Body of pancreas (tissue), 4 donors: ENCODE measurements around the gene DOK6. TPM values are rescaled to one million over a fixed set of nuclear protein-coding genes. Genes with fewer than 3 reads are reported as not detected.
"Not testable (repeated sequence)": the region's sequence is repeated elsewhere in the genome, so short reads cannot be mapped to it uniquely, and the experiment has no call there.

Experiments
- ATAC-seq: fragments of 150-250 bp; one replicate; pipeline ENCODE4 v1.9.1; 2016
- DNase-seq, 4 donors: peaks; one replicate each; pipeline ENCODE4 v3.0.0-alpha.2; 2019
- H3K27ac ChIP-seq, 4 donors: fragments of 200-600 bp; sonication (generic); 1 replicate in 3 of 4; 2 replicates in 1 of 4; pipeline versions ENCODE4 v1.5.1 to v1.6.1; 2016 to 2019; ENCODE audit warnings: mild to moderate bottlenecking in 1 of 4, mixed read lengths in 1 of 4, moderate library complexity in 1 of 4
- H3K27me3 ChIP-seq, 2 donors: fragments of 200-600 bp; sonication (generic); one replicate each; pipeline ENCODE4 v1.6.0; 2016; ENCODE audit warnings: mild to moderate bottlenecking in 1 of 2
- H3K36me3 ChIP-seq, 2 donors: fragments of 200-600 bp; sonication (generic); replicated peaks in 1 of 2; 2 replicates each; pipeline ENCODE4 v1.5.1; 2016; ENCODE audit warnings: low read depth in 2 of 2; ENCODE audit not compliant: insufficient read depth in 1 of 2
- H3K4me1 ChIP-seq: fragments of 200-600 bp; sonication (generic); one replicate; pipeline ENCODE4 v1.6.0; 2016
- H3K4me3 ChIP-seq, 2 donors: fragments of 200-600 bp; sonication (generic); 1 replicate in 1 of 2; 2 replicates in 1 of 2; pipeline ENCODE4 v1.5.1; 2016 to 2019
- H3K9me3 ChIP-seq, 3 donors: fragments of 200-600 bp; sonication (generic); 1 replicate in 2 of 3; 2 replicates in 1 of 3; pipeline ENCODE4 v1.5.1; 2016
- POLR2A ChIP-seq, 3 donors: fragments of 450-650 bp; IDR thresholded peaks; one replicate each; pipeline ENCODE4 v1.6.1; 2016; ENCODE audit warnings: antibody characterized with exemption in 3 of 3, mild to moderate bottlenecking in 2 of 3
- WGBS, 2 donors: methylation state at CpG; one replicate each; pipeline ENCODE4 v1.1.5; 2017; 5-methylcytosine and 5-hydroxymethylcytosine counted together
- intact Hi-C: fragments of 100-400 bp; cut with DNase I; formaldehyde crosslinking; loops from one replicate; pipeline ENCODE4 v1.15.1; 2023
- total RNA-seq, 2 donors: library from RNA; depleted of rRNA; stranded (reverse); fragments of >200 nt; gene quantifications; one replicate each; pipeline ENCODE4 v1.1.0, GENCODE V29; 2016
- TF ChIP-seq, protein P1 (sequence below), 7 experiments: fragments of 450-650 bp in 4 of 7; fragments of 200-600 bp in 3 of 7; sonication (generic) in 3 of 7; IDR thresholded peaks; one replicate each; pipeline ENCODE4 v1.5.1; 2016 to 2019; ENCODE audit warnings: antibody characterized with exemption in 7 of 7

Gene DOK6
- total RNA-seq, 2 donors from 2014 or later = under 0.01 to 0.66 TPM

DNA sequence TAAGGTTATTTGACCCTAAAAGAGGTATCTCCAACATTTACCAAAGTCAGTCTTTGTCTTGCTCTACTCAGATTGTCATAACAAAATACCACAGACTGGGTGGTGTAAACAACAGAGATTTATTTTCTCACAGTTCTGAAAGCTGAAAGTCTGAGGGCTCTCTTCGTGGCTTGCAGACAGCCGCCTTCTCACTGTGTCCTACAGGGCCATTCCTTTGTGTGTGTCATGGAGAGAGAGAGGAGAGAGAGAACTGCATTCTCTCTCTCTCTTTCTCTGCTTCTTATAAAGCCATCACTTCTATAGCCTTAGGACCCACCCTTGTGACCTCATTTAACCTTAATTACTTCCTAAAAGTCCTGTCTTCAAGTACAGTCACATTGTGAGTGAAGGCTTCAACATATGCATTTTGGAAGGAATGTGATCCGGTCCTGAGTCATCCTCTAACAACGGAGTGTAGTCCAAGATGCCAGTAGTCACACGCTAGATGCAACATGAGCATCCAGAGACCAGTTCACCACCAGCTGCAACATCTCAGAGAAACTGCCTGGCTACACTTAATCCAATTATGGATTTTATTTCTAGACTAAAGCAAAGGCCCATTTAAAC, 416.8 kb downstream of the DOK6 start:
- WGBS, 2 donors = 78 to 82% methylated on average over 5 of the region's 5 CpGs
- Histone ChIP-seq H3K27ac (no peak overlapping the region), H3K9me3 (no peaks in the 10 kb centered on the region), H3K36me3 (no peaks in the 10 kb centered on the region), H3K27me3 (no peaks in the 10 kb centered on the region), H3K4me1 (no peaks in the 10 kb centered on the region), H3K4me3 (no peak overlapping the region)
- TF ChIP-seq, protein P1, sequence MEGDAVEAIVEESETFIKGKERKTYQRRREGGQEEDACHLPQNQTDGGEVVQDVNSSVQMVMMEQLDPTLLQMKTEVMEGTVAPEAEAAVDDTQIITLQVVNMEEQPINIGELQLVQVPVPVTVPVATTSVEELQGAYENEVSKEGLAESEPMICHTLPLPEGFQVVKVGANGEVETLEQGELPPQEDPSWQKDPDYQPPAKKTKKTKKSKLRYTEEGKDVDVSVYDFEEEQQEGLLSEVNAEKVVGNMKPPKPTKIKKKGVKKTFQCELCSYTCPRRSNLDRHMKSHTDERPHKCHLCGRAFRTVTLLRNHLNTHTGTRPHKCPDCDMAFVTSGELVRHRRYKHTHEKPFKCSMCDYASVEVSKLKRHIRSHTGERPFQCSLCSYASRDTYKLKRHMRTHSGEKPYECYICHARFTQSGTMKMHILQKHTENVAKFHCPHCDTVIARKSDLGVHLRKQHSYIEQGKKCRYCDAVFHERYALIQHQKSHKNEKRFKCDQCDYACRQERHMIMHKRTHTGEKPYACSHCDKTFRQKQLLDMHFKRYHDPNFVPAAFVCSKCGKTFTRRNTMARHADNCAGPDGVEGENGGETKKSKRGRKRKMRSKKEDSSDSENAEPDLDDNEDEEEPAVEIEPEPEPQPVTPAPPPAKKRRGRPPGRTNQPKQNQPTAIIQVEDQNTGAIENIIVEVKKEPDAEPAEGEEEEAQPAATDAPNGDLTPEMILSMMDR (IDR thresholded peaks at IDR 0.05) = no peak
- TF ChIP-seq POLR2A (IDR thresholded peaks at IDR 0.05) = no peak
- intact Hi-C loops = no loop called here
- DNase-seq (no peak), ATAC-seq (no peak)

DNA sequence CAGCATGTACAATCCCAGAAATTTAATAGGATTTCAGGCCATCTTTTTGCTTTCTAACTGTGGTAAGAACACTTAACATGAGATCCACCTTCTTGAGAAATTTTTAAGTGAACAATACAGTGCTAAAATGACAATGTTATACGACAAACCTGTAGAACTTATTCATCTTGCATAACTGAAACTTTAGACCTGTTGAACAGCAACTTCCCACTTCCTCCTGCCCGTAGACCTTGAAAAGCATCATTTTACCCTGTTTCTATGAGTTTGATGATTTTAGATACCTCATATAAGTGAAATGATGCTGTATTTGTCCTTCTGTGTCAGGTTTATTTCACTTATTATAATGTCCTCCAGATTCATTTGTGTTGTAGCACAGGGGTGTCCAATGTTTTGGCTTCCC, 418.8 kb downstream of the DOK6 start:
- DNase-seq (no peak), ATAC-seq (no peak)
- Histone ChIP-seq H3K9me3 (no peaks in the 10 kb centered on the region), H3K4me1 (no peaks in the 10 kb centered on the region), H3K4me3 (no peak overlapping the region), H3K27ac (no peak overlapping the region), H3K36me3 (no peaks in the 10 kb centered on the region), H3K27me3 (no peaks in the 10 kb centered on the region)
- intact Hi-C loops = no loop called here
- 53 to 91% methylated on average over 2 of the region's 2 CpGs for WGBS, 2 donors
- no peak for TF ChIP-seq POLR2A (IDR thresholded peaks at IDR 0.05)
- TF ChIP-seq, protein P1 (IDR thresholded peaks at IDR 0.05) = no peak

DNA sequence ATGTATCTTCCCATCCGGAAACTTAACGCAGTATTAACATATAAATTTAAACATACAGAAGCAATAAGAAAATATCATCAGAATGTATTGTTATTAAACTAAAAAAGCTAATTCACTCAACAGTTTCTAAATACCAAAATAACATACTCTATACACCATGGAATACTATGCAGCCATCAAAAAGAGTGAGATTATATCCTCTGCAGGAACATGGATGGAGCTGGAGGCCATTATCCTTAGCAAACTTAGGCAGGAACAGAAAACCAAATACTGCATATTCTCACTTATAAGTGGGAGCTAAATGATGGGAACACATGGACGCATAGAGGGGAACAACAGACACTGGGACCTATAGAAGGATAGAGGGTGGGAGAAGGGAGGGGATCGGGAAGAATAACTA, 419.9 kb downstream of the DOK6 start:
- TF ChIP-seq POLR2A (IDR thresholded peaks at IDR 0.05) = no peak
- TF ChIP-seq, protein P1 (IDR thresholded peaks at IDR 0.05) = no peak
- no peaks in the 10 kb centered on the region for H3K4me1 ChIP-seq
- H3K4me3 ChIP-seq = no peak overlapping the region
- H3K27ac ChIP-seq = no peak overlapping the region
- H3K9me3 ChIP-seq = no peaks in the 10 kb centered on the region
- intact Hi-C loops = no loop called here
- DNase-seq (no peak), ATAC-seq (no peak)
- 91 to 92% methylated on average over 4 of the region's 4 CpGs for WGBS, 2 donors
- no peaks in the 10 kb centered on the region for H3K27me3 ChIP-seq
- no peaks in the 10 kb centered on the region for H3K36me3 ChIP-seq

DNA sequence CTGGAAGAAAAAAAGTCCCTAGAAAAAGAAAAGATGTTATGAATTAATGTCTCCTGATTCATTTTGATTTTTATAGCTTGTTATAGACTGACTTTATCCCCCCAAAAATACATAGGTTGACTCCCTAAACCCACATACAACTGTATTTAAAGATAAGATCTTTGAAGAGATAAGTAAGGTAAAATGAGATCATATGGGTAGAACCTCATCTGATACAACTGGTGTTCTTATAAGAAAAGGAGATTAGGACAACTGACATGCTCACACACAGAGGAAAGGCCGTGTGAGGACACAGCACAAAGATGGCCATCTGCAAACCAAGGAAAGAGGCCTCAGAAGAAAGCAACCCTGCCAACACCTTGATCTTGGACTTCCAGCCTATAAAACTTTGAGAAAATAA, 429.5 kb downstream of the DOK6 start:
- Histone ChIP-seq H3K4me1 (no peaks in the 10 kb centered on the region), H3K27ac (no peak overlapping the region), H3K36me3 (no peaks in the 10 kb centered on the region), H3K27me3 (no peaks in the 10 kb centered on the region), H3K4me3 (no peak overlapping the region), H3K9me3 (no peaks in the 10 kb centered on the region)
- DNase-seq (no peak), ATAC-seq (no peak)
- WGBS, 2 donors = 89% methylated on average over 1 of the region's 1 CpG
- TF ChIP-seq POLR2A (IDR thresholded peaks at IDR 0.05) = no peak
- TF ChIP-seq, protein P1 (IDR thresholded peaks at IDR 0.05) = no peak
- intact Hi-C loops = no loop called here

DNA sequence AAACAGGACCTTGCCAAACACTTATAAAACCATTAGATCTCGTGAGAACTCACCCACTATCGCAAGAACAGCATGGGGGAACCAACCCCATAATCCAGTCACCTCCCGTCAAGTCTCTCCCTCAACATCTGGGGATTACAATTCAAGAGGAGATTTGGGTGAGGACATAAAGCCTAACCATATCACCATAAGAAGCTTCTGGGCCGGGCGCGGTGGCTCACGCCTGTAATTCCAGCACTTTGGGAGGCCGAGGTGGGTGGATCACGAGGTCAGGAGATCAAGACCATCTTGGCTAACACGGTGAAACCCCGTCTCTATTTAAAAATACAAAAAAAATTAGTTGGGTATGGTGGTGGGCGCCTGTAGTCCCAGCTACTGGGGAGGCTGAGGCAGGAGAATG, 434.3 kb downstream of the DOK6 start:
- intact Hi-C loops, H3K36me3 ChIP-seq, H3K27me3 ChIP-seq, H3K9me3 ChIP-seq, DNase-seq, H3K4me3 ChIP-seq, ATAC-seq, H3K27ac ChIP-seq, H3K4me1 ChIP-seq: not testable (repeated sequence)
- WGBS, 2 donors = 93% methylated on average over 12 of the region's 12 CpGs
